ENCODE results near the gene KCNN1. TPM values are rescaled to one million over a fixed set of nuclear protein-coding genes. Genes with fewer than 3 reads are reported as not detected.

Gene KCNN1
- total and polyA plus RNA-seq, 2 of the 13 experiments (the other 11 are each of a cell fraction or from before 2014, with no cell fraction given): 0.04 TPM; not detected in 1

DNA sequence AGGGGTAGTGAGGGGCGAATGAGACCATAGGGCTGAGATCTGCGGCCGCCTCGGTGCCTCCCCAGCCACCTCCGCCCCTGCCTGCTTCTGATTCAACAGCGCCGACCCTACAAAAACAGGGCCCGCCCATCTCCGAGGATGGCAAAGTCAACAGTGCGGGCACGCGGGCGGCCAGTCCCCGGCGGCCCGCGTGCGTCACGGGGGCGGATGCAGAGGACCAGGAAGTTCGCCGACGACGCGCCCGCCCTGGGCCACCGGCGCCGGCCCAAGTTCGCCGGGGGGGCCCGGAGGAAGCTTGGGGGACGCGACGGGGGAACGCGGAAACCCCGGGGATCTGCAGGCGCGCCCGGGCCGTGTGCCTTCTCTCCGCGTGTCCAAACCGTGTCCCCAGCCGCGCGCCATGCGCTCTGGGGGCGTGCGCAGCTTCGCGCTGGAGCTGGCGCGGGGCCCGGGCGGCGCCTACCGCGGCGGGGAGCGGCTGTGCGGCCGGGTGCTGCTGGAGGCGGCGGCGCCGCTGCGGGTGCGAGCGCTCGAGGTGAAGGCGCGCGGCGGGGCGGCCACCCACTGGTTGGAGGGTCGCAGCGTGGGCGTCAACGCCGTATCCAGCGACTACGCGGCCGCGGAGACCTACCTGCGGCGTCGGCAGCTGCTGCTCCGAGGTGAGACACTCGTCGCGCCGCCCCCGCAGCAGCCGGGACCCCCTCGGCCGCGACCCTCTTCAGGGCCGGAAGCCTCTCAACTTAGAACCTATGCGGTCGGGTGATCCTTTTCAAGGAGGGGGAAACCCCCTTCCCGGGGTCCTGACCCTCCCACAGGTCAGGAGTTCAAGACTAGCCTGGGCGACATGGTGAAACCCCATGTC is 34.2 kb downstream of the KCNN1 start (continued):
- TF ChIP-seq ZNF558 (CRISPR knock-in tag; IDR thresholded peaks at IDR 0.05; ENCODE audit: borderline replicate concordance) (peak; percentile 67; the same call in 1 of the 2 replicates), HOXA7 (CRISPR knock-in tag; IDR thresholded peaks at IDR 0.05) (no peak), MIER2 (CRISPR knock-in tag; IDR thresholded peaks at IDR 0.05) (no peak), NFRKB (IDR thresholded peaks at IDR 0.05) (no peak), ZNF451 (CRISPR knock-in tag; IDR thresholded peaks at IDR 0.05) (peak; percentile 84; the same call in 1 of the 2 replicates), REL (CRISPR knock-in tag; conservative IDR thresholded peaks at IDR 0.05) (no peak), ZNF776 (CRISPR knock-in tag; IDR thresholded peaks at IDR 0.05) (peak; percentile 55; the same call in 1 of the 2 replicates), ZBTB7B (CRISPR knock-in tag; IDR thresholded peaks at IDR 0.05) (peak; percentile 27; the same call in 1 of the 2 replicates), TAF15 (IDR thresholded peaks at IDR 0.05; ENCODE audit: low read depth, low read length, poor library complexity, severe bottlenecking) (no peak), ZNF547 (CRISPR knock-in tag; IDR thresholded peaks at IDR 0.05) (peak; percentile 83), HOXA3 (CRISPR knock-in tag; IDR thresholded peaks at IDR 0.05) (peak; percentile 66), CTCF (CRISPR knock-in tag; IDR thresholded peaks at IDR 0.05) (0 out of 2 replicates have a peak, but pooled peaks have one; percentile 1), ZIK1 (CRISPR knock-in tag; IDR thresholded peaks at IDR 0.05; ENCODE audit: borderline replicate concordance, low read depth) (peak; percentile 84; the same call in 1 of the 2 replicates), IKZF1 (IDR thresholded peaks at IDR 0.05) (no peak), ZBTB7A (CRISPR knock-in tag; IDR thresholded peaks at IDR 0.05) (no peak), FOXO1 (CRISPR knock-in tag; IDR thresholded peaks at IDR 0.05) (no peak), PHF8 (CRISPR knock-in tag; IDR thresholded peaks at IDR 0.05) (peak; percentile 56), ZNF230 (CRISPR knock-in tag; IDR thresholded peaks at IDR 0.05) (peak; percentile 56; the same call in 1 of the 2 replicates), ATAD3A (CRISPR knock-in tag; IDR thresholded peaks at IDR 0.05) (no peak), REPIN1 (CRISPR knock-in tag; IDR thresholded peaks at IDR 0.05; ENCODE audit: borderline replicate concordance, low read depth) (no peak), ZNF639 (CRISPR knock-in tag; conservative IDR thresholded peaks at IDR 0.05) (peak; percentile 86; the same call in 1 of the 2 replicates)
- TF ChIP-seq, protein P1, sequence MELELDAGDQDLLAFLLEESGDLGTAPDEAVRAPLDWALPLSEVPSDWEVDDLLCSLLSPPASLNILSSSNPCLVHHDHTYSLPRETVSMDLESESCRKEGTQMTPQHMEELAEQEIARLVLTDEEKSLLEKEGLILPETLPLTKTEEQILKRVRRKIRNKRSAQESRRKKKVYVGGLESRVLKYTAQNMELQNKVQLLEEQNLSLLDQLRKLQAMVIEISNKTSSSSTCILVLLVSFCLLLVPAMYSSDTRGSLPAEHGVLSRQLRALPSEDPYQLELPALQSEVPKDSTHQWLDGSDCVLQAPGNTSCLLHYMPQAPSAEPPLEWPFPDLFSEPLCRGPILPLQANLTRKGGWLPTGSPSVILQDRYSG (CRISPR knock-in tag; IDR thresholded peaks at IDR 0.05): peak; percentile 78; the same call in 1 of the 2 replicates
- TF ChIP-seq, protein P2, sequence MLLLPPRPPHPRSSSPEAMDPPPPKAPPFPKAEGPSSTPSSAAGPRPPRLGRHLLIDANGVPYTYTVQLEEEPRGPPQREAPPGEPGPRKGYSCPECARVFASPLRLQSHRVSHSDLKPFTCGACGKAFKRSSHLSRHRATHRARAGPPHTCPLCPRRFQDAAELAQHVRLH (CRISPR knock-in tag; IDR thresholded peaks at IDR 0.05; ENCODE audit: borderline replicate concordance, low read depth): peak; percentile 62; the same call in 1 of the 2 replicates
- TF ChIP-seq, protein P3, sequence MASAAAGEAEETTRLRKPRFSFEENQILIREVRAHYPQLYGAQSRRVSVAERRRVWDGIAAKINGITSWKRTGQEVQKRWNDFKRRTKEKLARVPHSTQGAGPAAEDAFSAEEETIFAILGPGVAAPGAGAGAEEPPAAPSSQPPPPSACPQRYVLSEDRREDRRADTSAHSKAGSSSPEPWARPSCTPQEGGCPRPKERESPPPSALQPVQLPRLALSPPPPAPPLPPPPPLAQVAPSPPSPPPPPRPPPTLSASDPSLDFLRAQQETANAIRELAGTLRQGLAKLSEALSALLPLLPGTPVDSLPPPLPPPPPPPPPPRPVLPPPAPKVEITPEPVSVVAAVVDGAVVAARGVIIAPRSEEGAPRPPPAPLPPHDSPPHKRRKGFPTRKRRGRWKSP (CRISPR knock-in tag; IDR thresholded peaks at IDR 0.05): peak; percentile 79
